PFSK-1 (cell line): ENCODE data around the gene ACVR1.

Source experiments
- POLR2AphosphoS5 ChIP-seq: IDR thresholded peaks from 2 replicates; pipeline ENCODE4 v1.6.1; 2012; ENCODE audit warnings: low read depth, mild to moderate bottlenecking, control low read depth, low read length, moderate library complexity
- REST ChIP-seq, 2 experiments: IDR thresholded peaks; 2 replicates each; pipeline versions ENCODE4 v1.6.1 to v1.8.0; 2011 to 2012; ENCODE audit warnings: low read depth in 2 of 2, low read length in 2 of 2, control low read depth in 1 of 2, inconsistent platforms in 1 of 2, mild to moderate bottlenecking in 1 of 2, moderate library complexity in 1 of 2; ENCODE audit not compliant: insufficient read depth in 1 of 2
- SIN3A ChIP-seq: IDR thresholded peaks from 2 replicates; pipeline ENCODE4 v1.6.1; 2012; ENCODE audit warnings: mild to moderate bottlenecking, low read length, moderate library complexity, borderline replicate concordance; ENCODE audit not compliant: insufficient read depth
- TAF1 ChIP-seq: IDR thresholded peaks from 2 replicates; pipeline ENCODE4 v1.6.1; 2012; ENCODE audit warnings: low read length, control low read depth, borderline replicate concordance; ENCODE audit not compliant: insufficient read depth

DNA sequence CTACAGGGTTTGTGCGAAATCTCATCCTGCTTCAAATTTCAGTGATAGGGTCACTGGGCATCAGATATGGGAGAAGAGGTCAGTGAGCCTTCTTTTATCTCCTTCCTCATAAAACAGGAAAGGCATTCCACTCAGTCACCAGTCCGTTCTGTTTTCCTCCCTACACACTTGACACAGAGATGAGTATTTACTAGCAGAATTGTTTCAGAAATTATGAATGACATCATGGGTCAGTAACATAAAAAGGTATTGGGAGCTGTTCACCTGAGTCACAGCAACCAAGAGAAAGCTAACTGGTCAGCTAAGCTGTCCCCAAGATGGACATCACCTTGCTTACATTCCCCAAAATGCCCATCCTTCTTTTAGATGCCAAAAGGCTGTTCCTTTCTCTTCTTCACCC is 96.3 kb downstream of the ACVR1 start:
- TF ChIP-seq POLR2AphosphoS5, result no peak
- TF ChIP-seq REST (IDR thresholded peaks at IDR 0.05; ENCODE audit: insufficient read depth in 1 of 2, low read depth in 2 of 2, low read length in 2 of 2), result no peak
- TF ChIP-seq SIN3A, result no peak
- TF ChIP-seq TAF1, result no peak
